Activated T-helper 1 cell treated with Interleukin-2 at 50 U/mL for 16 hours (primary cell): ENCODE data around the gene MYRF.

Source experiments
- DNase-seq: peaks from one replicate; pipeline ENCODE4 v3.0.0-alpha.2; 2020; ENCODE audit warnings: low read depth

MYRF gene

DNA sequence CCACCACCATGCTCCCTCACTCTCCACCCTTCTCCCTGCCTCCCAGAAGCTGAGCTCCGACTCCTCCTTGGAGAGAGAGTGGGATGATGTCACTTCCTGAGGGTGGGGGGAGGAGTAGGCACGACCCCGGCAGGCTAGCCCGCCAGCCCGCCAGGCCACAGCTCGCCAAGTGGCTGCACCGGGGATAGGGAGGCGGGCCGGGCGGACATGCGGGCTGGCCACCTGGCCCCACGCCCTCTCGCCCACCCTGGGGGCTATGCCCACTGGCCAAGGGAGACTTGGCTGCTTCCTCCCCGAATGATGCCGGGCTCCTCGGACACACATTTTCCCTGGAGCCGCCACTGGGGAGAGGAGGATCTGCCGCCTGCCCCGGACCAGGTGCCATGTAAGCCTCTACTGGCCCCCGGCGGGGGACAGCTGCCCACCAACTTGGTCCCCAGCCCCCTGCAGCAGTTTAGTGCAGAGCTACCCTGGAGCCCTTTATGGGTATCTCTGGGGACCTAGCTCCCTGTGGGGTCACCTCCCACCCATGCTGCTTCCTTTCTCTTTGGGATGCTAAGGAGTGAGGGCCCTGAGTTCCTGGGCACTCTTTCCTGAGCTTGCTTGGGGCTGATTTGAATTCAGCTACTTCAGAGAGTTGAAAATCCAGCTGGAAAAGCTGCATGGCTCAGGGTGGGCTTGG lies 33.7 kb upstream of the MYRF start:
- no peak for DNase-seq

DNA sequence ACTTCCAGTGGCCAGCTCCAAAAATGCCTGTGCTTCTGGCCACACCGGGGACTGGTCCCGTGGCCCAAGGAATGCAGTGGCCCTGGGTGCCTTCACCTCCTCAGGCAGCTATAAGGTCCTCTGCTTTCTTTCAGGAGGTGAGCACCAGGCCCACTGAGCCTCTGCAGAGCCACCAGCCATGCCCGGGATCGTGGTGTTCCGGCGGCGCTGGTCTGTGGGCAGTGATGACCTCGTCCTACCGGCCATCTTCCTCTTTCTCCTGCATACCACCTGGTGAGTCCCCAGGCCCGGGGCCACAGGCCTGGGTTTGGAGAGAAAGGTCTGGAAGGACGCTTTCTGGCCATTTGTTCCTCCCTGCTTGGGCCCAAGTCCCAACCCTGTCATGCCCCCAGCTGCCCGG lies 32.5 kb upstream of the MYRF start:
- DNase-seq: no peak

DNA sequence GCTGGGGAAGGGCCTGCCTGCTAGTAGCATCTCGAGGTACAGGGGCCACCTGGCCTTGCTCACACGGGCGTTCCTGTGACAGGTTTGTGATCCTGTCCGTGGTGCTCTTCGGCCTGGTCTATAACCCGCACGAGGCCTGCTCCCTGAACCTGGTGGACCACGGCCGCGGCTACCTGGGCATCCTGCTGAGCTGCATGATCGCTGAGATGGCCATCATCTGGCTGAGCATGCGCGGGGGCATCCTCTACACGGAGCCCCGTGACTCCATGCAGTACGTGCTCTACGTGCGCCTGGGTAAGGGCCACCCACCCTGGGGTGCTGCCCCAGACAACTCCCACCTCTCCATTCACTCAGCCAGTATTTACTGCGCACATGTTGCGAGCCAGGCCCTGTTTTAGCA lies 31.8 kb upstream of the MYRF start:
- DNase-seq: no peak

DNA sequence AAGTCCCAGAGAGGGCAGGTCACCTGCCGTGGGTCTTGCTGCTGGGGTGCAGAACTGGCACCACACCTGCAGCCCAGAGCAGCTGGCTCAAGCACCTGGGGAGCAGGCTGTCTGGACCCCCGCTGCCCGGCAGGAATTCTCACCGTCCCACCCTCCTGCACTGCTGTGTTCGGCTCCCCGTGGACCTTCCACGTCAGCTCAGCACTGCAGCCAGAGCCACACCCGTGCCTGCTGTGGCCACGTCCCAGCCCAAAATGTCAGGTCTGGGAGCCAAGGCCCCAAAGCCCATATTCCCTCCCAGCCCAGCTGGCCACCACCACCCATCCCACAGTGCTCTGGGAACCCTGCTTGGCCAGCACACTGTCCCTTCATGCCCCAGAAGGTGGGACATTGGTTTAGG lies 28.0 kb upstream of the MYRF start:
- DNase-seq: no peak

DNA sequence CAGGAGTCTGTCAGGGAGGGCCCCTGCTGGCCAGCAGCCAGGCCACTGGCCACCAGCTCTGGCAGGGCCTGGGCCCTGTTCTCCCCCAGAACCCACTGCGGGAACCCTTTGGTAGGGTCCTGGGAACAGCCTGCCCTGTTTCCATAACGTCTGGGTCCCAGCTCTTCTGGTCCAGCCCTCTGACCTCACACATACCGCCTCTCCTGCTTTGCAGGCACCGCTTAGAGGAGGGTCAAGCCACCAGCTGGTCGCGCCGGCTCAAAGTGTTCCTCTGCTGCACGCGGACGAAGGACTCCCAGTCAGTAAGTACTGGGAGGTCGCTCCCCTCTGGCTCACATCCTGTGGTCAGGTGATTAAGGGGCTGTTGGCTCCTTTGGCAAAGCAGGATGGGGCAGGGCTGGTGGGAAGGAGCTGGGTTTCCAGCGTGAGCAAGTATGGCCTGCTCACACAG lies 26.6 kb upstream of the MYRF start:
- DNase-seq: no peak

DNA sequence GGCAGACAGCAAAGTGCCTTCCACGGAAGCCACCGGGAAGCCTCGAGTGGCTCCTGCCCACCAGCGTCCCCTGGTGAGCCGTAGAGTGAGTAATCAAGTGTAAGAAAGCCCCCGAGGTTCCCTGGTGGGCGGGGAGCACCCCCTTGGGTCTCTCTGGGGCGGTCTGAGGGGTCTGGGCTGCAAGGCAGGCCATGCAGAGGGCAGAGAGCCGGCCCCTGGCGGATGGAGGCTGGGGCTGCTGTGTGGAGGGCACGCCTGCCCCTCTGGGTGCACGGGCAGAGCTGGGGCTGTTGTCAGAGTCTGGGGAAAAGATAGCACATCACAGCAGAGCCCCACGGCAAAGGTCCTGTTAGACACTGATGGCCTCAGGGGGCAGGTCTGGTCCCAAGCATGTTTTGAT lies 25.7 kb upstream of the MYRF start:
- no peak for DNase-seq

DNA sequence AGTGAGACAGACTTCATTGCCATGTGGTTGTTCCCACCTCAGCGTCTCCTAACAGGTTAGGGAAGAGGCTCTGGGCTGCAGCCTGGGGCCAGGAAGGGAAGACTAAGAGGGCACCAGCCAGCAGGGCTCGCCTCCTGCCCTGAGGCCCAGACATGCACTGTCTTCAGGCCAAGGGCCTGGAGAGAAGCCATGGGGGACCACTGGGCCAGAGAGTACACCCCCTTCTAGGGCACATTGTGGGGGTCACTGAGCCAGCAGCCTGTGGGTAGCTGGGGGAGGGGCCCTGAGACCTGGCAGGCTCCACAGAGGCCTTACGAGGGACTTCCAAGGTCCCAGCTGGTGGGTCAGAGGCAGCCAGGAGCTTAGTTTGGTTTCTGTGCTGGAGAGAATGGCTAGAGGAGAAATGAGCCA lies 25.0 kb upstream of the MYRF start:
- no peak for DNase-seq

DNA sequence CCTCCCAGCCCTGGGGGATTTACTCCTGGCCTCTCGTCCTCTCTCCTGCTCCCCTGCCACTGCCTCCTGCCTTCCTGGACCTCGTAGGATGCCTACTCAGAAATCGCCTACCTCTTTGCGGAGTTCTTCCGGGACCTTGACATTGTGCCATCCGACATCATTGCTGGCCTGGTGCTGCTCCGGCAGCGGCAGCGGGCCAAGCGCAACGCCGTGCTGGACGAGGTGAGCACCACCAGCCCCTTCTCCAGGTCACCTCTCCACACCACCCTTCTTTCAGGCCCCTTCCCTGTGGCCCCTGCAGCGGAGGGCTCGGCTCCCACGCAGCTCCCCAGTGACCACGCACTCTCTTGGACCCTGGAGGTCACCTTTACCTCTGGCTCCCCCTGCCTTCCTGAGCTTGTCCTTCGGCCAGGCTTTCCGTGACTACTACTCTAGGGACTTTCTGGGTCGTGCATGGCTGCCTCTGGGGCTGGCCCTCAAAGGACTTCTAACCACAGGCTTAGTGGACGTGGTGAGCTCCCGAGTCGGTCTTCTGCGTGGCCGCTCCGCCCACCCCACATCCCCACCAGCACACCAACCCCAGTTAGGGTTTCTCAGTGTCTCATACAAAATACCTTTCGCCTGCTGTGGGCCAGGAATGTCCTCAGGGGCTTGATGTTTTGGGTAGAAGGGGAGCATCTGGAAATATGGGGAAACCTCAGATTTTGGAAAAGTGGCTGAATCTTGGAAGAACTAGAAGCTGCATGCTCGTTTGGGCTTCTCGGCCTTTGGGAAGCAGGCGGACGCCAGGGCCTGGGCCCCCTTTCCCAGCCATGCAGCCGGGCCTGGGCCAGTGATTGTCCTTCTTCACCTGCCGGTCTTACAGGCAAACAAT lies 24.1 kb upstream of the MYRF start:
- no peak for DNase-seq

DNA sequence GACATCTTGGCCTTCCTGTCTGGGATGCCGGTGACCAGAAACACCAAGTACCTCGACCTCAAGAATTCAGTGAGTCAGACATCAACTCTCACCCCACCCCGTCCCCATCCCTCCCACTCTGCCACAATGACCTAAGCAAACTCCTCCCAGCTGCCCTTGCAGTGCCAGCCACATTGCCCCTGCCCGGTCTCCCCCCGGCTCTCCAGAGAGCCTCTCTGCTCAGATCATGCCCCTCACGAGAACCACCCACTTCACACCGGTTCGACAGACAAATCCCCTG lies 23.6 kb upstream of the MYRF start:
- DNase-seq: no peak

DNA sequence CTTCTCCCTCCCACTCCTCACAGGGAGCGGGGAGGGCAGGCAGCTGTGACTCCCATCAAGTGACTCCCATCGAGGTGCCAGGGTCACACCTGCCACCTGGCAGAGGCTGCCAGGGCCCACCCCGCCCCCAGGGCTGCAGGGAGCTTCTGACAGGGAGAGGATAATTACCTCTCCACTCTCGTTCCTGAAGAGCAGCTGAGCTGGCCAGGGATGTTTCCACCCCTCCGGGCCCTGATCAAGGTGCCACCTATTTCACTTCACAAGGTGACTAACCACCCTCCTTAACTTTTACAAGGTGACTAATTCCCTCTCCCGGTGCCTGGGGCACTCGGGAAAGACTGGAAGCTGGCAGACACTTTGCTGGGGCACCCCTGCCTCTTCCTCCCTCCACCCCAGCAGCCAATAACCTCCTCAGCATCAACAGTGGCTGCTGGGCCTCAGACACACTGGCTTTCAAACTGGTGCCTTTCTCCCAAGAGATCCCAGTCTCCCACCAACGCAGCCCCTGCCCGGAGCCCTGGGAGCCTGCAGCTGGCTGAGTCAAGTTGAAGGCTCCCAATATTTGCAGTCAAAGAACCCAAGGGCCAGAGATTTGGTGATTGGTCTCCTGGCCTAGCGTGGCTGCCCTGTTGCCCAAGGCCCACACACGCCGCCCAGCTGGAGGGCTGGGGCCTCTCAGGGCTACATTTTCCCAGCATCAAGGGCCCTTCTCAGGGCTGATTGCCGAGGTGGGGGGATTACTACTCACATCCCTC lies 22.0 kb upstream of the MYRF start:
- DNase-seq: no peak

DNA sequence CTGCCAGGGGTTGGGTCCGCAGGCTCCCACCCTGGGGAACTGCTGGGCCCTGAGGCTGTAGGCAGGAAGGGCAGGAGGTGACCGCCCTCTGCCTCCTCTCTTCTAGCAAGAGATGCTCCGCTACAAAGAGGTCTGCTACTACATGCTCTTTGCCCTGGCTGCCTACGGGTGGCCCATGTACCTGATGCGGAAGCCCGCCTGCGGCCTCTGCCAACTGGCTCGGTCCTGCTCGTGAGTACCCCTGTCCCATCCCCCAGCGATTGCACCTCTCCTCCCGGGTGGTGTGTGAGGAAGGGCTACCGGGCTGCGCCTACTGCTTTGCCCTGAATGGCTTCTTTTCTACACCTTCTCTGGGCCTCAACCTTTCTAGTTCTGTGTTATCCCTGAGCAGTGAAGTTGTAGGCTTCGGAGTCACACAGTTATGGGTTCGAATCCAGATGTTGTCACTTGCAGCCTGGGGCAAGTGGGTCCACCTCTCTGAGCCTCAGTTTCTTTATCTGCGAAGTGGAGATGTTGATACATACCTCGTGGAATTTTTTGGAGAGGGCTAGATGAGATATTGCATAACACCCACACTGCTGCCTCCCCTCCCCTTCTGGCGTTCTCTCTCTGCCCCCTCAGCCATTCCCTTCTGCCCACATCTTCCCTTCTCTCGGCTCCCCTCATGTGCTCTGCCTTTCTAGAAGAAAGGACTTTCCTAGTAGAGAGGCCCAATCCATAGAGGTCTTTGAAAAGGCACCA lies 21.1 kb upstream of the MYRF start:
- no peak for DNase-seq

DNA sequence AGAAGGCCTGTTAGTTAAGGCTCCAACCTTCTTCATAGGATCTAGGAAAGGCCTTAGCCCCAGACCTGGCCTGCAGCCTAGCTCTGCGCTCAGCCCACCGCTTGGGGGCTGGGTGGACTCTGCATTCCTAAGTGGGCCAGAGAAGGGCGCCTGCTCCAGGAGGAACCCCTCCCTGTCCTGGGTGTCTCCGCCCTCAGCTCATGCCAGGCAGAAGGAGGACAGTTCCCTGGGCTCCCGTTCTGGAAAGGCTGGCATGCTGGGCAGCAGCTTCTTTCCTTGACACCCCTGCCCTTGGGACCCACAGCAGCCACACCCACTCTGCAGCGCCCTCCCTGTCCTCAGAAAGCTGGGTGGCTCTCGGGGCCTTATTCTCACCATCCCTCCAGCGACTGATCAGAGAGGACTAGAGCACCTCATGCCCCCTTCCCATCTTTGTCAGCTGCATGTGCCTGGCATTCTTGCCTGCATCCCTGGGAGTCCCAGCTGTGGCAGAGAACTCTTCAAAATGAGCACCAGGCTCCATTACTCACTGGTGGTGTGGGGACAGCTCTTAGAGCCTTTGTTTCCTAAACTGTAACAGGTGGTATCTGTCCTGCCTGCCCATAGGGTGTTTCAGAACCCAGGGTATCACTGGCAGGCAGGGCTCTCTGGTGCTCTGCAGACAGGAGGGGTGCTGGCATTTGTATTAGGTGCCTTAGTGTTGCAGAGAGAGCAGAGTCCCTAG lies 20.3 kb upstream of the MYRF start:
- DNase-seq: no peak

DNA sequence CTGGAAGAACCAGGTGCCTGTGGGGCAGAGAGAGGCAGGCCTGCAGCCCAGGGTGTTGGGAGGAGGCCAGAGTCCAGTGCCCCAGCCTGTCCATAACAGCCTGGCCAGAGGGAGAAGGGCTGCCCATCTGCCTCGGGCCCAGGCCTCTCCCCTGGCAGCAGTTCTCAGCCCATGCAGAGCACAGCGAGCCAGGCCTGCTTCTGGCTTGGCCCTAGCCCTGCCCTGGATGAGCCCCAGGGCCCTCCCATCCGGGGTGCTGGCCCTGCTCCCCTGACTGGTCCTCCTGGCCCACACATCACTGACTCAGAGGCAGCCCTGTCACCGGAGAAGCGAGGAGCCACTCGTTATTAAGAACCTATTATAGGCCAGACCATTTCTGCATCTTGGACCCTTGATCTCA lies 19.7 kb upstream of the MYRF start:
- no peak for DNase-seq

DNA sequence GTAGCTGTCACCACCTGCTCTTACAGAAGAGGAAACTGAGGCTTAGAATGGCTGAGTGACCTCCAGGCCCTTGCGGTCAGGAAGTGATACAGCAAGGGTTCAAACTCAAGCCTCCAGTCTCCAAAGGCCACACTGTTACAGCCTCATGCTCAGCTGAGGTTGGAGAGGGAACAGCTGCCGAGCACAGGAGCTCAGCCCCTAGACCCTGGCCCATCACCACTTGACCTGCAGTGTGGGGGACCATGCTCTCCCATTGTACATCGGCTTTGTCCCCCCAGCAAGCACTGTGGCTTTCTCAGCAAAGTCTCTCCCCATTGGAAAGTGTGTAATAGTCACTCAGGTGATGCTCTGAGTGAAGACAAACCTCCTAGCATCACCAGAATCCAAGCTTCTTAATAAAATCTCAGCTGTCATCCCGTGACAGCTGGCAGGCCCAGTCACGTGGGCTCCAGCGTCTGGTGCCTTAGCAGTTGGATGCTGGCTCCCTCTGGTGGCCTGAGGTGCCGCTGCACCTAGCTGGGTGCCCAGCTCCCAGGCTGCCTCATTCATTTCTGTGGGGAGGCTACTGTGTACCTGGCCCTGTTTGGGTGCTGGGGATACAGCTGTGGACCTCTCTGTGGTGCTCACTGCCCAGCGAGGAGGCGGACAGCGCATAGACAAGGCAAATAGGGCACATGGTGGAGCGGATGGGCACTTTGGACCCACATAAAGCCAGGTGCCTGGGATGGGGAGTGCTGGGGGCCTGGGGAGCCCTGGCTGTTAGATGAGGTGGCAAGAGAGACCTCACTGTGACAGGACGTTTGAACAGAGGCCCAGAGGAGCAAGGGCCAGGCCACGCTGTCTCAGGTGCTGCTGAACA lies 19.1 kb upstream of the MYRF start:
- DNase-seq: peak; percentile 65

DNA sequence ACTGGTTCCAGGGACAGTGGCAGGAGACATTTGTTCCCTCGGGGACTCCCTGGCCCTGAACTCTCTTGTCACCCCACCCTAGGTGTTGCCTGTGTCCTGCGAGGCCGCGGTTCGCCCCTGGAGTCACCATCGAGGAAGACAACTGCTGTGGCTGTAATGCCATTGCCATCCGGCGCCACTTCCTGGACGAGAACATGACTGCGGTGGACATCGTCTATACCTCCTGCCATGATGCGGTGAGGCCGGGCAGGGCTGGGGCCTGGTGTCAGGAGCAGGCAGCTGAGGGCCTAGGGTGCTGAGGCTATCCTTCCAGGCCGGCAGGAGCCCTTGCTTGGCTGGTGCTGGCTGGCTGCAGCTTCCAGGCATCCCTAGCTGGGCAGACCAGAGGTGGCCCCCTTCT lies 17.7 kb upstream of the MYRF start:
- no peak for DNase-seq

DNA sequence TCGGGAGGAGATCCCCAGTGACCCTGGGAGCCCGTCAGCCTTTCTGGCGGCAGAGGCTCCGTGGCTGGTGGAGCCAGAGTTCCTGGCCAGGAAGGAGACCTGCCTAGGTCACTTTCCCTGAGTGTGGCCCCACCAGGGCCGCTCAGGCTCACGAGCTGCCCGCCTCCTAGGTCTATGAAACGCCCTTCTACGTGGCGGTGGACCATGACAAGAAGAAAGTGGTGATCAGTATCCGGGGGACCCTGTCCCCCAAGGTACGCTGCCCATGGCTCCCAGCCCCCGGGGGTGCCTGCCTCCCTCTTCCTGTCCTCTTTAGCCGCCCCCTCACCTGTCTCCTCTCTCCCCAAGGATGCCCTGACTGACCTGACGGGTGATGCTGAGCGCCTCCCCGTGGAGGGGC lies 17.0 kb upstream of the MYRF start:
- no peak for DNase-seq

DNA sequence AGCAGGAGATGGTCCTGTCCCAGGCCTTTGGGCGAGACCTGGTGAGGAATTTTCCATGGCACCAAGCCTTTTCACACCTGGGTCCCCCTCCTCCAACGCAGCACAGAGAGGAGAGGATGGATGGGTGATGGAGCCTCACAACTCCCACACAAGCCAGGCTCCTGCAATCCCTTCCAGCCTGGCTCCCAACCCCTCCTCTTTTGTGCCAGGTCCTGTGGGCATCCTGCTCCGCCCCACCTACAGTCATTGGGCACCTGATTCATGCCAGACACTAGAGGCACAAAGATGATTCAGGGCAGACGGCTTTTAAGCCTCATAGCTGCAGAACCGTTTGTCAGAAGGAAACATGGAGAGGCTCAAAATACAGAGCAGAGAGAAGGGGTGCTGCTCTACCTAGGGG lies 16.1 kb upstream of the MYRF start:
- no peak for DNase-seq

DNA sequence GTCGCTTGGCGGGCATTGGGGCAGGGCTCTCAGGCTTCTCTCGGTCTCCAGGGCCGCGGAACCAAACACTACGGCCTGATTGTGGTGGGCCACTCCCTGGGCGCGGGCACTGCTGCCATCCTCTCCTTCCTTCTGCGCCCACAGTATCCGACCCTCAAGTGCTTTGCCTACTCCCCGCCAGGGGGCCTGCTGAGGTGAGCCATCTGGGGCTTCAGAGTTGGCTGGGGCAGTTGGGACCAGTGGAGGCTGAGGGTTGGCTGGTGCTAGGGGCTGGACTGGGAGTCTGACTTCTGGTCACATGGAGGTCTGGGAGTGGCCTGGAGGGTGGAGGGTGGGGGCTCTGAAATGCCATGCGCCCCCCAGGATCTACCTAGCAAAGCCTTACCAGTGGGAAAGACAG lies 15.3 kb upstream of the MYRF start:
- DNase-seq: no peak

DNA sequence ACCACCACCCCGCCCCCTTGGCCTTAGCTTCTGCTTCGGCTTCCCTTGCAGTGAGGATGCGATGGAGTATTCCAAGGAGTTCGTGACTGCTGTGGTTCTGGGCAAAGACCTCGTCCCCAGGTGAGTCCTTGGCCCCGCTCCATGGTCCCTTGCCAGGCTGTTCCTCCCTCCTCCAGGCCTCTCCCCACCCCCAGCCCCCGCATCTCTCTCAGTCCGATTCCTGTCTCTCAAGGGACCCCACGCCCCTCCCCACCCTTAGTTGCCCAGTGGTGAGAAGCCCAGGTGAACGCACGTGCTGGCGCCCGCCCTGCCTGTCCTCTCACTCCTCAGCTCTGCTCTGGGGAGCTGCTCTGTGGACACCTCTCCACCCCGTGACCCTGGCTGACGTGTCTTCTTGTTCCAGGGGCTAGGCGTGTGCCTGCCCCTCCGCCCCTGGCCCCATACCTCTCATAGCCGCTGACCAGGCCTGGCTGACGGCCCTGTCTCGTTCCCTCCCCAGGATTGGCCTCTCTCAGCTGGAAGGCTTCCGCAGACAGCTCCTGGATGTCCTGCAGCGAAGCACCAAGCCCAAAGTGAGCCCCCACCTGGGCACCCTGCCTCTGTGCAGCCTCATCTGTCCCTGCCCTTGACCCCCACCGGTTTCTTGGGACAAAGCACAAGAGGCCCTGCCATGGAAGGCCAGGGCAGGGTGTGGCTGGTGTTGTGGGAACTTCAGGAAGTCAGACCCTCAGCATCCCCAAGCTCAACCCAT lies 14.6 kb upstream of the MYRF start:
- no peak for DNase-seq

DNA sequence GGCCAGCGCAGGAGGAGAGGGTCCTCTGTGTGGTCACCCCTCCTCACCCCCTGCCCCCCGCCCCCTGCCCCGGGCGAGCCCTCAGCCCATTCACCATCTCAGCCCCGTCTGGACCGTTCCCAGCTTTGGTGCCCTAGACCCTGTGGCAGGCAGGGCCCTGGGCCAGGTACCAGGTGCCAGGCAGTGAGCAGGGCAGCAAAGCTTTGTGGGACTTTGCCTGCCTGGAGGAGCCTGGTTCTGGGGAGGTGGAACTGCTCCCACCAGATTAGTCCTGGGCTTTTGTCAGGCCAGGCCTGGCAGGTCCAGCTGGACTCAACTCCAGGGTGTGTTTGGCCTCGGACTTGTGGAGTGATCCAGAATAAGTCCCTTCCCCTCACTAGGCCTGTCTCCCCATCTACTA lies 13.7 kb upstream of the MYRF start:
- no peak for DNase-seq
